Astrocyte (in vitro differentiated cells and primary cell): ENCODE results near the gene PCDHGB4.

ENCODE experiments used
- EZH2 ChIP-seq: IDR thresholded peaks from 2 replicates; pipeline ENCODE4 v1.6.1; 2012; ENCODE audit warnings: mild to moderate bottlenecking, low read length, inconsistent platforms; ENCODE audit not compliant: insufficient read depth
- TF ChIP-seq, protein P1 (sequence below): IDR thresholded peaks from 2 replicates; pipeline ENCODE4 v1.5.1; 2011; ENCODE audit warnings: low read depth, mild to moderate bottlenecking, inconsistent platforms, low read length, moderate library complexity; ENCODE audit not compliant: insufficient read depth

DNA sequence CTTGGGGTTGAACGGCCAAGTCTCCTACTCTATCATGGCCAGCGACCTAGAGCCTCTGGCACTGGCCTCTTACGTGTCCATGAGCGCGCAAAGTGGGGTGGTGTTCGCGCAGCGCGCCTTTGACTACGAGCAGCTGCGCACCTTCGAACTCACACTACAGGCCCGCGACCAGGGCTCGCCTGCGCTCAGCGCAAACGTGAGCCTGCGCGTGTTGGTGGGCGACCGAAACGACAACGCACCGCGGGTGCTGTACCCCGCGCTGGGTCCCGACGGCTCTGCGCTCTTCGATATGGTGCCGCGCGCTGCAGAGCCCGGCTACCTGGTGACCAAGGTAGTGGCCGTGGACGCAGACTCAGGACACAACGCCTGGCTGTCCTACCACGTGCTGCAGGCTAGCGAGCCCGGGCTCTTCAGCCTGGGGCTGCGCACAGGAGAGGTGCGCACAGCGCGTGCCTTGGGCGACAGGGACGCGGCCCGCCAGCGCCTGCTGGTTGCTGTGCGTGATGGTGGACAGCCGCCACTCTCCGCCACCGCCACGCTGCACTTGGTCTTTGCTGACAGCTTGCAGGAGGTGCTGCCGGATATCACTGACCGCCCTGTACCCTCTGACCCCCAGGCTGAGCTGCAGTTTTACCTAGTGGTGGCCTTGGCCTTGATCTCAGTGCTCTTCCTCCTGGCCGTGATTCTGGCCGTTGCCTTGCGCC lies 12.2 kb downstream of the PCDHGB4 start:
- TF ChIP-seq, protein P1, sequence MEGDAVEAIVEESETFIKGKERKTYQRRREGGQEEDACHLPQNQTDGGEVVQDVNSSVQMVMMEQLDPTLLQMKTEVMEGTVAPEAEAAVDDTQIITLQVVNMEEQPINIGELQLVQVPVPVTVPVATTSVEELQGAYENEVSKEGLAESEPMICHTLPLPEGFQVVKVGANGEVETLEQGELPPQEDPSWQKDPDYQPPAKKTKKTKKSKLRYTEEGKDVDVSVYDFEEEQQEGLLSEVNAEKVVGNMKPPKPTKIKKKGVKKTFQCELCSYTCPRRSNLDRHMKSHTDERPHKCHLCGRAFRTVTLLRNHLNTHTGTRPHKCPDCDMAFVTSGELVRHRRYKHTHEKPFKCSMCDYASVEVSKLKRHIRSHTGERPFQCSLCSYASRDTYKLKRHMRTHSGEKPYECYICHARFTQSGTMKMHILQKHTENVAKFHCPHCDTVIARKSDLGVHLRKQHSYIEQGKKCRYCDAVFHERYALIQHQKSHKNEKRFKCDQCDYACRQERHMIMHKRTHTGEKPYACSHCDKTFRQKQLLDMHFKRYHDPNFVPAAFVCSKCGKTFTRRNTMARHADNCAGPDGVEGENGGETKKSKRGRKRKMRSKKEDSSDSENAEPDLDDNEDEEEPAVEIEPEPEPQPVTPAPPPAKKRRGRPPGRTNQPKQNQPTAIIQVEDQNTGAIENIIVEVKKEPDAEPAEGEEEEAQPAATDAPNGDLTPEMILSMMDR = no peak
- no peak for TF ChIP-seq EZH2
